ENCODE measurements around the gene CLEC1A.

The CLEC1A gene

GRCh38 chr12:10121278-10121677 lies 22.5 kb upstream of the CLEC1A start:
- TF ChIP-seq EZH2phosphoT487 (IDR thresholded peaks at IDR 0.05; ENCODE audit: low read depth) (no peak), CTCF (IDR thresholded peaks at IDR 0.05; ENCODE audit: low read depth, low read length) (no peak)
- H3K9me3 ChIP-seq (ENCODE audit: insufficient read depth, low read length) = 0 out of 2 replicates have a peak, but pooled peaks cover 3% of the 10 kb centered on the region
- peaks cover 7% of the 10 kb centered on the region for H3K4me1 ChIP-seq (ENCODE audit: low read length)
- peak overlapping the region; percentile 25; the same call in 1 of the 2 replicates for H2AFZ ChIP-seq (ENCODE audit: low read depth, low read length)
- H3K4me2 ChIP-seq (ENCODE audit: low read length) = peak overlapping the region; percentile 42
- H3K9ac ChIP-seq (ENCODE audit: low read length) = no peak overlapping the region
- H3K27me3 ChIP-seq (ENCODE audit: low read depth, low read length) = peaks cover 3% of the 10 kb centered on the region; the same call in 1 of the 2 replicates
- H3K4me3 ChIP-seq (ENCODE audit: low read length) = 0 out of 2 replicates have a peak overlapping the region, but pooled peaks have one; percentile 14
- H3K36me3 ChIP-seq (replicated peaks; ENCODE audit: low read depth, low read length) = peaks cover 3% of the 10 kb centered on the region
- H3K27ac ChIP-seq (ENCODE audit: low read length) = no peak overlapping the region
- no peaks in the 10 kb centered on the region for H3K79me2 ChIP-seq (ENCODE audit: low read length)
- no peaks in the 10 kb centered on the region for H4K20me1 ChIP-seq (ENCODE audit: insufficient read depth, low read length)

GRCh38 chr12:10119066-10119465 lies 20.3 kb upstream of the CLEC1A start:
- Histone ChIP-seq H3K4me2 (ENCODE audit: low read length) (no peak overlapping the region), H3K27ac (ENCODE audit: low read length) (no peak overlapping the region)

GRCh38 chr12:10115890-10116289 lies 17.1 kb upstream of the CLEC1A start:
- Histone ChIP-seq H2AFZ (ENCODE audit: low read depth, low read length) (no peak overlapping the region), H3K27ac (ENCODE audit: low read length) (no peak overlapping the region)

More at GRCh38 chr12:10119066-10119465, 20.3 kb upstream of the CLEC1A start:
- H3K36me3 ChIP-seq (replicated peaks; ENCODE audit: low read depth, low read length) = peaks cover 3% of the 10 kb centered on the region
- H3K4me3 ChIP-seq (ENCODE audit: low read length) = no peak overlapping the region
- no peaks in the 10 kb centered on the region; the same call in 1 of the 2 replicates for H3K27me3 ChIP-seq (ENCODE audit: low read depth, low read length)
- no peaks in the 10 kb centered on the region for H3K79me2 ChIP-seq (ENCODE audit: low read length)
- H4K20me1 ChIP-seq (ENCODE audit: insufficient read depth, low read length) = no peaks in the 10 kb centered on the region
- peaks cover 7% of the 10 kb centered on the region for H3K4me1 ChIP-seq (ENCODE audit: low read length)
- TF ChIP-seq EZH2phosphoT487 (IDR thresholded peaks at IDR 0.05; ENCODE audit: low read depth) (no peak), CTCF (IDR thresholded peaks at IDR 0.05; ENCODE audit: low read depth, low read length) (no peak)
- 0 out of 2 replicates have a peak, but pooled peaks cover 3% of the 10 kb centered on the region for H3K9me3 ChIP-seq (ENCODE audit: insufficient read depth, low read length)
- H2AFZ ChIP-seq (ENCODE audit: low read depth, low read length) = no peak overlapping the region
- H3K9ac ChIP-seq (ENCODE audit: low read length) = no peak overlapping the region

GRCh38 chr12:10115311-10115710 lies 16.5 kb upstream of the CLEC1A start:
- Histone ChIP-seq H2AFZ (ENCODE audit: low read depth, low read length) (no peak overlapping the region), H3K4me3 (ENCODE audit: low read length) (no peak overlapping the region), H3K27ac (ENCODE audit: low read length) (no peak overlapping the region), H3K9me3 (ENCODE audit: insufficient read depth, low read length) (0 out of 2 replicates have a peak, but pooled peaks cover 3% of the 10 kb centered on the region), H3K79me2 (ENCODE audit: low read length) (no peaks in the 10 kb centered on the region), H3K36me3 (replicated peaks; ENCODE audit: low read depth, low read length) (peaks cover 3% of the 10 kb centered on the region), H3K4me2 (ENCODE audit: low read length) (no peak overlapping the region), H3K27me3 (ENCODE audit: low read depth, low read length) (no peaks in the 10 kb centered on the region; the same call in 1 of the 2 replicates), H3K4me1 (ENCODE audit: low read length) (no peaks in the 10 kb centered on the region), H3K9ac (ENCODE audit: low read length) (no peak overlapping the region), H4K20me1 (ENCODE audit: insufficient read depth, low read length) (no peaks in the 10 kb centered on the region)
- TF ChIP-seq CTCF (IDR thresholded peaks at IDR 0.05; ENCODE audit: low read depth, low read length) (no peak), EZH2phosphoT487 (IDR thresholded peaks at IDR 0.05; ENCODE audit: low read depth) (no peak)

More at GRCh38 chr12:10115890-10116289, 17.1 kb upstream of the CLEC1A start:
- H3K9ac ChIP-seq (ENCODE audit: low read length) = no peak overlapping the region
- H3K36me3 ChIP-seq (replicated peaks; ENCODE audit: low read depth, low read length) = peaks cover 3% of the 10 kb centered on the region
- no peaks in the 10 kb centered on the region for H4K20me1 ChIP-seq (ENCODE audit: insufficient read depth, low read length)
- no peaks in the 10 kb centered on the region; the same call in 1 of the 2 replicates for H3K27me3 ChIP-seq (ENCODE audit: low read depth, low read length)
- TF ChIP-seq EZH2phosphoT487 (IDR thresholded peaks at IDR 0.05; ENCODE audit: low read depth) (no peak), CTCF (IDR thresholded peaks at IDR 0.05; ENCODE audit: low read depth, low read length) (no peak)
- H3K4me1 ChIP-seq (ENCODE audit: low read length) = no peaks in the 10 kb centered on the region
- no peaks in the 10 kb centered on the region for H3K79me2 ChIP-seq (ENCODE audit: low read length)
- no peak overlapping the region for H3K4me2 ChIP-seq (ENCODE audit: low read length)
- 0 out of 2 replicates have a peak, but pooled peaks cover 3% of the 10 kb centered on the region for H3K9me3 ChIP-seq (ENCODE audit: insufficient read depth, low read length)
- H3K4me3 ChIP-seq (ENCODE audit: low read length) = no peak overlapping the region
